Trophoblast cell (in vitro differentiated cells and primary cell): ENCODE results near the gene TMEM209.

ENCODE experiments used
- DNase-seq, 2 donors: peaks; one replicate each; pipeline ENCODE4 v3.0.0-alpha.2; 2016
- H2AFZ ChIP-seq: 2 replicates; pipeline ENCODE4 v1.6.1; 2013; ENCODE audit warnings: low read length, moderate library complexity, mild to moderate bottlenecking; ENCODE audit not compliant: insufficient read depth, poor library complexity
- H2AK5ac ChIP-seq: 2 replicates; pipeline ENCODE4 v1.6.1; 2013; ENCODE audit warnings: mild to moderate bottlenecking, low read length
- H2BK120ac ChIP-seq: 2 replicates; pipeline ENCODE4 v1.6.1; 2013; ENCODE audit warnings: low read length, mild to moderate bottlenecking, moderate library complexity; ENCODE audit not compliant: insufficient read depth, poor library complexity
- H2BK12ac ChIP-seq: 2 replicates; pipeline ENCODE4 v1.6.1; 2013; ENCODE audit warnings: mild to moderate bottlenecking, low read length, moderate library complexity
- H2BK5ac ChIP-seq: 2 replicates; pipeline ENCODE4 v1.6.1; 2013; ENCODE audit warnings: low read length, low read depth, moderate library complexity, mild to moderate bottlenecking; ENCODE audit not compliant: poor library complexity
- H3K14ac ChIP-seq: 2 replicates; pipeline ENCODE4 v1.6.1; 2013; ENCODE audit warnings: mild to moderate bottlenecking, low read length
- H3K18ac ChIP-seq: 2 replicates; pipeline ENCODE4 v1.6.1; 2013; ENCODE audit warnings: mild to moderate bottlenecking, low read length
- H3K23ac ChIP-seq: 2 replicates; pipeline ENCODE4 v1.6.1; 2013; ENCODE audit warnings: low read length
- H3K27ac ChIP-seq: 2 replicates; pipeline ENCODE4 v1.5.1; 2013; ENCODE audit warnings: low read depth, mild to moderate bottlenecking, inconsistent platforms, low read length, moderate library complexity
- H3K27me3 ChIP-seq: 2 replicates; pipeline ENCODE4 v1.6.1; 2013; ENCODE audit warnings: inconsistent platforms, mild to moderate bottlenecking, low read length, moderate library complexity; ENCODE audit not compliant: insufficient read depth
- H3K36me3 ChIP-seq, 2 experiments: 1 replicate in 1 of 2; 2 replicates in 1 of 2; pipeline ENCODE4 v1.6.1; 2013; ENCODE audit warnings: low read length in 2 of 2, mild to moderate bottlenecking in 2 of 2, moderate library complexity in 1 of 2; ENCODE audit not compliant: insufficient read depth in 2 of 2, control insufficient read depth in 1 of 2
- H3K4ac ChIP-seq: 2 replicates; pipeline ENCODE4 v1.6.1; 2013; ENCODE audit warnings: low read depth, mild to moderate bottlenecking, low read length, moderate library complexity
- H3K4me1 ChIP-seq, 2 experiments: 1 replicate in 1 of 2; 2 replicates in 1 of 2; pipeline ENCODE4 v1.6.1; 2013; ENCODE audit warnings: low read length in 2 of 2, mild to moderate bottlenecking in 2 of 2, moderate library complexity in 1 of 2; ENCODE audit not compliant: insufficient read depth in 2 of 2, control insufficient read depth in 1 of 2
- H3K4me2 ChIP-seq: 2 replicates; pipeline ENCODE4 v1.6.1; 2013; ENCODE audit warnings: inconsistent platforms, mild to moderate bottlenecking, low read length, moderate library complexity
- H3K4me3 ChIP-seq: 2 replicates; pipeline ENCODE4 v1.5.1; 2013; ENCODE audit warnings: mild to moderate bottlenecking, low read depth, low read length, inconsistent platforms
- H3K79me1 ChIP-seq: one replicate; pipeline ENCODE4 v1.6.1; 2013; ENCODE audit warnings: low read length
- H3K79me2 ChIP-seq: 2 replicates; pipeline ENCODE4 v1.6.1; 2013; ENCODE audit warnings: low read length, mild to moderate bottlenecking; ENCODE audit not compliant: control insufficient read depth, insufficient read depth, poor library complexity
- H3K9ac ChIP-seq: 2 replicates; pipeline ENCODE4 v1.6.1; 2013; ENCODE audit warnings: mild to moderate bottlenecking, low read length
- H3K9me3 ChIP-seq: 2 replicates; pipeline ENCODE4 v1.6.1; 2013; ENCODE audit warnings: low read depth, mild to moderate bottlenecking, control low read depth, inconsistent platforms, low read length; ENCODE audit not compliant: insufficient read depth
- H4K12ac ChIP-seq: 2 replicates; pipeline ENCODE4 v1.6.1; 2013; ENCODE audit warnings: low read depth, mild to moderate bottlenecking, low read length, moderate library complexity
- H4K8ac ChIP-seq: 2 replicates; pipeline ENCODE4 v1.6.1; 2013; ENCODE audit warnings: low read depth, mild to moderate bottlenecking, low read length, moderate library complexity
- H4K91ac ChIP-seq: one replicate; pipeline ENCODE4 v1.6.1; 2013; ENCODE audit warnings: low read depth, mild to moderate bottlenecking, low read length, moderate library complexity
- WGBS: extraction: QIAGEN DNeasy Blood & Tissue Kit; methylation state at CpG from one replicate; pipeline ENCODE4 v1.1.7; 2013; ENCODE audit warnings: missing lambda C conversion rate; ENCODE audit not compliant: insufficient read length, insufficient coverage; ENCODE audit errors: extremely low coverage; 5-methylcytosine and 5-hydroxymethylcytosine counted together

Gene TMEM209

GRCh38 chr7:130134106-130134636 lies 71.0 kb downstream of the TMEM209 start:
- no peaks in the 10 kb centered on the region for H3K79me1 ChIP-seq
- H3K14ac ChIP-seq = no peak overlapping the region
- no peak overlapping the region for H3K23ac ChIP-seq
- no CpG with 5 or more reads among the region's 4 CpGs for WGBS
- no peaks in the 10 kb centered on the region for H3K27me3 ChIP-seq
- peaks cover 4 to 8% of the 10 kb centered on the region in 2 experiments for H3K36me3 ChIP-seq
- H4K91ac ChIP-seq = no peak overlapping the region
- no peak overlapping the region for H4K8ac ChIP-seq
- no peak overlapping the region for H2BK120ac ChIP-seq
- no peak for DNase-seq
- no peak overlapping the region for H3K4me3 ChIP-seq
- no peak overlapping the region for H3K4ac ChIP-seq
- no peak overlapping the region for H3K27ac ChIP-seq
- no peak overlapping the region for H3K18ac ChIP-seq
- H3K79me2 ChIP-seq = no peaks in the 10 kb centered on the region
- no peaks in the 10 kb centered on the region for H3K4me1 ChIP-seq
- no peak overlapping the region for H3K4me2 ChIP-seq
- H3K9me3 ChIP-seq = no peaks in the 10 kb centered on the region
- H2AFZ ChIP-seq = no peak overlapping the region
- H2BK12ac ChIP-seq = no peak overlapping the region
- H4K12ac ChIP-seq = no peak overlapping the region
- H3K9ac ChIP-seq = no peak overlapping the region
- H2BK5ac ChIP-seq = no peak overlapping the region
- no peak overlapping the region for H2AK5ac ChIP-seq

GRCh38 chr7:130133029-130133782 lies 72.0 kb downstream of the TMEM209 start:
- Histone ChIP-seq H3K4me2 (no peak overlapping the region), H3K9ac (no peak overlapping the region), H3K79me1 (no peaks in the 10 kb centered on the region), H3K79me2 (no peaks in the 10 kb centered on the region), H3K14ac (no peak overlapping the region), H3K4me3 (no peak overlapping the region), H2AK5ac (no peak overlapping the region), H2BK12ac (no peak overlapping the region), H4K12ac (no peak overlapping the region), H3K18ac (no peak overlapping the region), H2AFZ (no peak overlapping the region), H3K9me3 (no peaks in the 10 kb centered on the region), H3K4me1 (no peaks in the 10 kb centered on the region), H4K91ac (no peak overlapping the region), H3K27ac (no peak overlapping the region), H2BK5ac (no peak overlapping the region), H2BK120ac (no peak overlapping the region), H4K8ac (no peak overlapping the region), H3K36me3 (peaks cover 4 to 12% of the 10 kb centered on the region in 2 experiments), H3K27me3 (no peaks in the 10 kb centered on the region), H3K23ac (no peak overlapping the region), H3K4ac (no peak overlapping the region)
- peak; percentile 35 to 86 for DNase-seq
- no CpG with 5 or more reads among the region's 7 CpGs for WGBS

- Histone ChIP-seq H3K79me2 (no peaks in the 10 kb centered on the region), H2BK5ac (no peak overlapping the region), H2AFZ (no peak overlapping the region), H3K18ac (no peak overlapping the region), H2BK120ac (no peak overlapping the region), H3K27ac (no peak overlapping the region), H4K91ac (no peak overlapping the region), H3K9ac (no peak overlapping the region), H3K79me1 (no peaks in the 10 kb centered on the region), H3K4ac (no peak overlapping the region), H3K27me3 (no peaks in the 10 kb centered on the region), H3K4me2 (no peak overlapping the region), H3K36me3 (peaks cover 4 to 12% of the 10 kb centered on the region in 2 experiments), H4K12ac (no peak overlapping the region), H2AK5ac (no peak overlapping the region), H3K9me3 (no peaks in the 10 kb centered on the region), H3K4me3 (no peak overlapping the region), H2BK12ac (no peak overlapping the region), H3K14ac (no peak overlapping the region), H3K23ac (no peak overlapping the region), H3K4me1 (no peaks in the 10 kb centered on the region), H4K8ac (no peak overlapping the region)
- no peak for DNase-seq
- no CpG with 5 or more reads among the region's 12 CpGs for WGBS
Measured at GRCh38 chr7:130131964-130132875, 73.0 kb downstream of the TMEM209 start.

- no peak overlapping the region for H3K9ac ChIP-seq
- no peak overlapping the region for H3K4me3 ChIP-seq
- H4K8ac ChIP-seq = no peak overlapping the region
- H4K91ac ChIP-seq = no peak overlapping the region
- no peaks in the 10 kb centered on the region for H3K79me1 ChIP-seq
- no peak overlapping the region for H3K14ac ChIP-seq
- no peak overlapping the region for H2BK5ac ChIP-seq
- H3K36me3 ChIP-seq = peaks cover 6 to 15% of the 10 kb centered on the region in 2 experiments
- H3K27me3 ChIP-seq = no peaks in the 10 kb centered on the region
- H2BK120ac ChIP-seq = no peak overlapping the region
- H3K18ac ChIP-seq = no peak overlapping the region
- H2AK5ac ChIP-seq = no peak overlapping the region
- H3K27ac ChIP-seq = no peak overlapping the region
- H3K4me2 ChIP-seq = no peak overlapping the region
- no peak for DNase-seq
- no peaks in the 10 kb centered on the region for H3K79me2 ChIP-seq
- H4K12ac ChIP-seq = no peak overlapping the region
- H2AFZ ChIP-seq = no peak overlapping the region
- H3K9me3 ChIP-seq = no peaks in the 10 kb centered on the region
- H3K4me1 ChIP-seq = no peaks in the 10 kb centered on the region
- H3K23ac ChIP-seq = no peak overlapping the region
- no CpG with 5 or more reads among the region's 6 CpGs for WGBS
- H2BK12ac ChIP-seq = no peak overlapping the region
- no peak overlapping the region for H3K4ac ChIP-seq
Measured at GRCh38 chr7:130131191-130131834, 73.9 kb downstream of the TMEM209 start.
